Common myeloid progenitor, CD34-positive (primary cell): ENCODE measurements around the gene UQCRC1.

Experiments used
- CTCF ChIA-PET: fragments of 350-600 bp; sonication (Branson Sonifier 250); formaldehyde crosslinking; loops from one replicate; lab custom pipeline; 2021; ENCODE audit warnings: antibody characterized with exemption; lab: Charles Lee
- POLR2A ChIA-PET: fragments of 350-600 bp; sonication (Branson Sonifier 250); formaldehyde crosslinking; loops from one replicate; lab custom pipeline; 2021; ENCODE audit warnings: antibody characterized with exemption; lab: Charles Lee
- DNase-seq, 3 donors: peaks; one replicate each; pipeline versions ENCODE4 v3.0.0 to v3.0.0-alpha.2; 2013
- H3K27ac ChIP-seq, 2 experiments: 1 replicate in 1 of 2; 2 replicates in 1 of 2; pipeline ENCODE4 v1.7.0; 2013; ENCODE audit warnings: inconsistent platforms in 2 of 2, low read length in 2 of 2, mild to moderate bottlenecking in 2 of 2, low read depth in 1 of 2, moderate library complexity in 1 of 2; ENCODE audit not compliant: severe bottlenecking in 2 of 2, insufficient read depth in 1 of 2, poor library complexity in 1 of 2
- H3K27me3 ChIP-seq, 5 experiments: replicated peaks in 2 of 5; 1 replicate in 3 of 5; 2 replicates in 2 of 5; pipeline versions ENCODE4 v1.6.1 to v1.7.0; 2013; ENCODE audit warnings: low read length in 4 of 5, mild to moderate bottlenecking in 2 of 5, moderate library complexity in 2 of 5, inconsistent platforms in 1 of 5; ENCODE audit not compliant: insufficient read depth in 5 of 5, control insufficient read depth in 4 of 5
- H3K36me3 ChIP-seq, 4 experiments: 1 replicate in 2 of 4; 2 replicates in 2 of 4; pipeline versions ENCODE4 v1.6.1 to v1.7.0; 2013; ENCODE audit warnings: low read length in 3 of 4, control low read depth in 1 of 4, mild to moderate bottlenecking in 1 of 4; ENCODE audit not compliant: control insufficient read depth in 4 of 4, insufficient read depth in 4 of 4
- H3K4me1 ChIP-seq, 4 experiments: 1 replicate in 3 of 4; 2 replicates in 1 of 4; pipeline versions ENCODE4 v1.6.1 to v1.7.1; 2013; ENCODE audit warnings: low read length in 3 of 4, mild to moderate bottlenecking in 3 of 4, control low read depth in 1 of 4, inconsistent platforms in 1 of 4, moderate library complexity in 1 of 4; ENCODE audit not compliant: control insufficient read depth in 4 of 4, insufficient read depth in 4 of 4; ENCODE audit errors: control extremely low read depth in 1 of 4
- H3K4me3 ChIP-seq, 7 experiments: 1 replicate in 4 of 7; 2 replicates in 3 of 7; pipeline versions ENCODE4 v1.5.1 to v1.7.0; 2013; ENCODE audit warnings: mild to moderate bottlenecking in 7 of 7, low read length in 6 of 7, moderate library complexity in 6 of 7, inconsistent platforms in 2 of 7, low read depth in 2 of 7, control low read depth in 1 of 7; ENCODE audit not compliant: insufficient read depth in 4 of 7, control insufficient read depth in 1 of 7; ENCODE audit errors: extremely low read depth in 1 of 7
- H3K9me3 ChIP-seq, 5 experiments: 1 replicate in 4 of 5; 2 replicates in 1 of 5; pipeline versions ENCODE4 v1.6.1 to v1.7.1; 2013; ENCODE audit warnings: low read length in 4 of 5, mild to moderate bottlenecking in 2 of 5, inconsistent platforms in 1 of 5, low read depth in 1 of 5, moderate library complexity in 1 of 5; ENCODE audit not compliant: control insufficient read depth in 4 of 5, insufficient read depth in 2 of 5; ENCODE audit errors: control extremely low read depth in 1 of 5
- WGBS: methylation state at CpG from one replicate; pipeline ENCODE4 v1.1.5; 2013; ENCODE audit not compliant: insufficient coverage; 5-methylcytosine and 5-hydroxymethylcytosine counted together

The UQCRC1 gene

GRCh38 chr3:48596157-48596556, 13.3 kb downstream of the UQCRC1 start:
- Histone ChIP-seq H3K36me3 (peaks cover 12 to 40% (median 25%) of the 10 kb centered on the region in 4 experiments), H3K4me1 (peaks cover 0 to 12% (median 4%) of the 10 kb centered on the region in 4 experiments), H3K4me3 (no peak overlapping the region), H3K27me3 (peaks cover 0 to 42% (median 18%) of the 10 kb centered on the region in 5 experiments), H3K9me3 (no peaks in the 10 kb centered on the region), H3K27ac (no peak overlapping the region)
- POLR2A ChIA-PET: no interaction called here
- CTCF ChIA-PET: interaction anchor here (0.6 kb wide), 1 partner anchor 1175 kb away, joined by 3 read pairs; no protein-coding TSS in a partner anchor
- no peak for DNase-seq
- WGBS: 77% methylated on average over 3 of the region's 5 CpGs

- no peaks in the 10 kb centered on the region for H3K9me3 ChIP-seq
- WGBS: 61% methylated on average over 9 of the region's 10 CpGs
- peaks cover 0 to 12% (median 4%) of the 10 kb centered on the region in 4 experiments for H3K4me1 ChIP-seq
- no peak overlapping the region for H3K4me3 ChIP-seq
- CTCF ChIA-PET: interaction anchor here (0.6 kb wide), 2 partner anchors 249 to 1175 kb away, joined by 3 read pairs; no protein-coding TSS in a partner anchor
- H3K27me3 ChIP-seq: peaks cover 0 to 42% (median 18%) of the 10 kb centered on the region in 5 experiments
- H3K36me3 ChIP-seq: peaks cover 9 to 34% (median 22%) of the 10 kb centered on the region in 4 experiments
- POLR2A ChIA-PET: no interaction called here
- peak in 2 of 3 donors; percentile 37 to 48 for DNase-seq
- no peak overlapping the region for H3K27ac ChIP-seq
These were observed 13.8 kb downstream of the UQCRC1 start for GRCh38 chr3:48595526-48596121.

DNA sequence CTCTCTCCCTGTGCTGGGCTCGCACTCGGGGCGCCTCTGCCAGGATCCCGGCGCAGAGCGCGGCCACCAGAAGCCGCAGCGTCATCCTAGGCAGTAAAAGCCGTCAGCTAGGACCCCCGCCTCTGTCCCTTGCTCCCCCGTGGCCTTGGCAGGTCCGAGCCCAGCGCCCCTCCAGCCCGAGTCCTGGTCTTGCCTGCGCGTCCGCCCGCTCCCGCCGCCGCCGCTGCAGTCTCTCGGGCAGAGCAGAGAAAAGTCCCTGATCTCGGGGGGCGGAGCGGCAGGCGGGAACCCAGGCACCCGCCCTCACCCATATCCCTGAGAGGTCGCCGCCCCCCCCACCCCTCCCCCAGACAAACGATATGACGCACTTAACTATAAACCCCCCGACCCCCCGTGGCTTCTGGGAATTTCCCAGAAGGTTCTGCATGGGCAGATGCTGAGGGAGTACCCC, 14.3 kb downstream of the UQCRC1 start, which contains the start of gene COL7A1:
Gene COL7A1 (minus strand): TSS at position 255 of the 451 bp plus-strand sequence. CDS start 170 bp downstream, at position 85.
- H3K27ac ChIP-seq: no peak within 1 kb of the TSS
- under 1% methylated on average over 19 of the region's 35 CpGs for WGBS
- CTCF ChIA-PET: interaction anchor here (0.6 kb wide), 1 partner anchor 248 kb away, joined by 3 read pairs; no protein-coding TSS in a partner anchor
- DNase-seq: peak in 1 of 3 donors; percentile 59
- peaks cover 0 to 47% (median 18%) of the 10 kb centered on the region in 5 experiments for H3K27me3 ChIP-seq
- peaks cover 6 to 29% (median 19%) of the 10 kb centered on the region in 4 experiments for H3K36me3 ChIP-seq
- H3K4me3 ChIP-seq: peak within 1 kb of the TSS in 3 of 7 experiments; percentile 24 to 45 (median 43)
- no peaks in the 10 kb centered on the region for H3K9me3 ChIP-seq
- POLR2A ChIA-PET: no interaction called here
- peaks cover 0 to 12% (median 4%) of the 10 kb centered on the region in 4 experiments for H3K4me1 ChIP-seq

- CTCF ChIA-PET: no interaction called here
- Histone ChIP-seq H3K9me3 (no peaks in the 10 kb centered on the region), H3K36me3 (peaks cover 2 to 23% (median 16%) of the 10 kb centered on the region in 4 experiments), H3K27ac (no peak overlapping the region), H3K27me3 (peaks cover 0 to 53% (median 18%) of the 10 kb centered on the region in 5 experiments), H3K4me1 (peaks cover 0 to 12% (median 4%) of the 10 kb centered on the region in 4 experiments), H3K4me3 (peak overlapping the region in 3 of 7 experiments; percentile 24 to 45 (median 43))
- DNase-seq: peak in 1 of 3 donors; percentile 14
- POLR2A ChIA-PET: no interaction called here
- 38% methylated on average over 34 of the region's 39 CpGs for WGBS
These were observed 14.9 kb downstream of the UQCRC1 start for GRCh38 chr3:48594417-48595049.

GRCh38 chr3:48593337-48593736, 16.1 kb downstream of the UQCRC1 start:
- H3K9me3 ChIP-seq: no peaks in the 10 kb centered on the region
- peaks cover 0 to 12% (median 4%) of the 10 kb centered on the region in 4 experiments for H3K4me1 ChIP-seq
- no peak overlapping the region for H3K27ac ChIP-seq
- no peak for DNase-seq
- CTCF ChIA-PET: interaction anchor here (1.0 to 1.1 kb wide), 2 partner anchors 42 to 346 kb away, joined by 3 read pairs; partner anchors contain the start of gene SLC26A6
- POLR2A ChIA-PET: interaction anchor here (1.1 kb wide), 1 partner anchor 16 kb away, joined by 3 read pairs; the partner anchor contains the start of gene UQCRC1
- H3K36me3 ChIP-seq: peaks cover 0 to 11% (median 7%) of the 10 kb centered on the region in 4 experiments
- peaks cover 0 to 64% (median 18%) of the 10 kb centered on the region in 5 experiments for H3K27me3 ChIP-seq
- no peak overlapping the region for H3K4me3 ChIP-seq
- 98% methylated on average over 6 of the region's 9 CpGs for WGBS

GRCh38 chr3:48592519-48593087, 16.8 kb downstream of the UQCRC1 start:
- CTCF ChIA-PET: interaction anchor here (1.0 to 1.1 kb wide), 2 partner anchors 43 to 345 kb away, joined by 3 read pairs; partner anchors contain the start of gene SLC26A6
- WGBS: 92% methylated on average over 20 of the region's 21 CpGs
- peaks cover 0 to 5% (median 2%) of the 10 kb centered on the region in 4 experiments for H3K36me3 ChIP-seq

More at GRCh38 chr3:48592519-48593087, 16.8 kb downstream of the UQCRC1 start:
- no peak overlapping the region for H3K27ac ChIP-seq
- no peak for DNase-seq
- no peaks in the 10 kb centered on the region for H3K9me3 ChIP-seq
- H3K4me3 ChIP-seq: no peak overlapping the region
- peaks cover 0 to 12% (median 4%) of the 10 kb centered on the region in 4 experiments for H3K4me1 ChIP-seq
- peaks cover 0 to 64% (median 18%) of the 10 kb centered on the region in 5 experiments for H3K27me3 ChIP-seq
- POLR2A ChIA-PET: interaction anchor here (1.1 kb wide), 1 partner anchor 17 kb away, joined by 3 read pairs; the partner anchor contains the start of gene UQCRC1
